HG03064 (cell line): Measurements from ENCODE around the gene LTBP2.
"Not testable (repeated sequence)": the region's sequence is repeated elsewhere in the genome, so short reads cannot be mapped to it uniquely, and the experiment has no call there.

Experiments
- ATAC-seq: cut with Tn5 transposase; IDR thresholded peaks from one replicate; pipeline ENCODE4 v1.9.1; 2021; ENCODE audit warnings: low read depth; ENCODE audit not compliant: unreplicated experiment

LTBP2 gene

DNA sequence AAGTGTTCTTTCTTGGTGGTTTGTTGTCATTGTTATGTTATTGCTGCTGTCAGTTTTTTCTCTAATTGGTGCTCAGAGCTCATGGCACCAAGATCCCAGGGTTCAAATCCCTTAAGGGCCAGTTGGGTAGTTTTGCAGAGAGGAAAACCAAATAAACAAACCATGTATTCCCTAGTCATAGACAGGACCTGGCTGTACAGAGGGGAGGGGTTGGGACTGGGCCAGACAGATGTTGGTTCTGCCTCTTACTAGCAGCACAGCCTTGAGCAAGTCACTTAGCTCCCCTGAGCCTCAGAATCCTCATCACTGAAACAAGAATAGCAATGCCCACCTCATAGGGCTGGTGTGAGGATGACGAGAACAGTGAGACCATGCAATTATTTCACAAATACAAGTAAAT lies 53.4 kb downstream of the LTBP2 start:
- ATAC-seq = no peak

DNA sequence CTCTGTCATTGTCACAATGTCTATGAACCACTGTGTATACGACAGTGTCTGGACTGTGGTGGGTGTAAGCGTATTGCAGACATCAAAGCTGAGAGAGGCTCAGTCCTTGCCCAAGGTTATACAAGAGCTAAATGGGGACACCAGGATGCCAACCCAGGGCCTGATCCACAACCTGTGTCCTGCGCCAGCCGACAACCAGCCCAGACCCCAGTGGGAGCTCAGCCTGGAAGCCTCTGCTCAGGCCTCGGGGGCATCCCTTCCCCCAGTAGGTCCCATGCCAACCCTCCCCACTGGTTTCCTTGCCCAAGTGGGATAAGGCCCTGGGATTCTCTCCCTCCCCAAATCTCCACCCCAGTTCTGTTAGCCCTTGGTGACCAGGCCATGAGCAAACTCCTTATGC lies 54.3 kb downstream of the LTBP2 start:
- ATAC-seq = no peak

DNA sequence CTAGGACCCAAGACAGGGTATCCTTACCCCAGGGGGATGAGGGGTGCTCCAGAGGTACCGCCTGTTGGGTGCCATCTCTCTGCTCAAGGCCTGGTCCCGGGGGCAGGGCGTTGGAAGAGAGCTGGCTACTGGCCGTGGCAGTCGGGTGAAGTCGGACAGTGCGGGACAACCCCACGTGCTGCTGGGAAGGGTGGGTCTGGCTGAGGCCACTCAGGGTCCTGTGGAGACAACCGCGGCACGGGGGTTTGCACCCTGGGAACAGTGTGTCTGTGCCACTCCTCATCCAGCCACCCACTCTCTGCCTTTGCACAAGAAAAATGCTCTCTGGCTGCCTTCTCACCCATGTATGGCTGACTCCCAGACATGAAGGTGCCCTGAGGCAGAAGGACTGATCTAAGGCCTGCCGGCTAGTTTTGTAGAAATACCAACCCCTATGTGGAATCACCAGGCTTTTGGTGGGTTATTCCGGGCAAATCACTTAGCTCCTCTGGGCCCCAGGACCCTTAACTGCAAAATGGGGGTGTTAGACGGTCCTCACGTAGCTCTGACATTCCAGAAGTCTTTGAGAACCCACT lies 56.5 kb downstream of the LTBP2 start:
- ATAC-seq = no peak

DNA sequence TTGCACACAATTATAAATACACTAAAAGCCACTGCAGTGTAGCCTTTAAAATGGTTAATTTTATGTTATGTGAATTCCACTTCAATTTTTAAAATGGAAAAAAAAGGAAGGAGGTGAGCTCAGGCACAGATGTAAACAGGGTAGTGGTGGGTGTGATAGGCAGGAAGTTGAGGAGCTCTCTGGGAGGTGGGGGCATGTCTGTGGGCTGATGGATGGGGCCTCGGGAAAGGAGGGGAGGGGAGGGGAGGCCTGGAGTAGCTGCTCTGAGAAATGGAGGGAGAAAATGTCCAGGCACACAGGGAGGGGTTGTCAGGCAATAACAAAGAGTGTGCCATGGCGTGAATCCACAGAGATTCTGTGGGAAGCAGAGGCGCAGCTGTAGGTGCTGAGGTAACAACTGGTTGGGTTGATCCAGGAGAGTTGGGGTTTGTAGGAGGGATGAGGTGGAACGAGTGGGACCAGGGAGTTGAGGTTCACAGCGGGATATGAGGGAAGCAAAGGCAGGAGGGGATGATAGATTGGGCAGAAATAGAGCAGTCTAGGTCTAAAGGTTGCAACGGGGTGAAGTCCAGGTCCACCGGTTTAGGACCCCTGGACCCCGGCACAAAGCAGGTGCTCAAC lies 57.2 kb downstream of the LTBP2 start:
- no peak for ATAC-seq

DNA sequence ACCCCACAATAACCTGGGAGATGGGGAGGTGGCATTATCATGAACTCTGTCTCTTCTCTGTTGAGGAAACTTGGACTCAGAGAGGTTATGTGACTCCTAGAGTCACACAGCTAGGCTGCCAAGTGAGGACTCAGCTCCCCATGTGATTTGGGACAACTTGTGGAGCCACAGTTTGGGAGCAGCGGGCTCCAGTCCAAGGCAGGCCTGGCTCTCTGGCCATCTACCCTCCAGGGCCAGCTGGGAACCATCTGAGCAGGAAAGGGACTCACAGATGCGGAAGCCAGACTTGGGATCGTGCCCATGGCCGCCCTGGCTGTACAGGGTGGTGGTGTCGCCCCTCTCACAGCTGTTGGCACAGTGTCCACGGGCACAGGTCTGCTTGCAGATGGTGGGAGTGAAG lies 59.4 kb downstream of the LTBP2 start:
- no peak for ATAC-seq

DNA sequence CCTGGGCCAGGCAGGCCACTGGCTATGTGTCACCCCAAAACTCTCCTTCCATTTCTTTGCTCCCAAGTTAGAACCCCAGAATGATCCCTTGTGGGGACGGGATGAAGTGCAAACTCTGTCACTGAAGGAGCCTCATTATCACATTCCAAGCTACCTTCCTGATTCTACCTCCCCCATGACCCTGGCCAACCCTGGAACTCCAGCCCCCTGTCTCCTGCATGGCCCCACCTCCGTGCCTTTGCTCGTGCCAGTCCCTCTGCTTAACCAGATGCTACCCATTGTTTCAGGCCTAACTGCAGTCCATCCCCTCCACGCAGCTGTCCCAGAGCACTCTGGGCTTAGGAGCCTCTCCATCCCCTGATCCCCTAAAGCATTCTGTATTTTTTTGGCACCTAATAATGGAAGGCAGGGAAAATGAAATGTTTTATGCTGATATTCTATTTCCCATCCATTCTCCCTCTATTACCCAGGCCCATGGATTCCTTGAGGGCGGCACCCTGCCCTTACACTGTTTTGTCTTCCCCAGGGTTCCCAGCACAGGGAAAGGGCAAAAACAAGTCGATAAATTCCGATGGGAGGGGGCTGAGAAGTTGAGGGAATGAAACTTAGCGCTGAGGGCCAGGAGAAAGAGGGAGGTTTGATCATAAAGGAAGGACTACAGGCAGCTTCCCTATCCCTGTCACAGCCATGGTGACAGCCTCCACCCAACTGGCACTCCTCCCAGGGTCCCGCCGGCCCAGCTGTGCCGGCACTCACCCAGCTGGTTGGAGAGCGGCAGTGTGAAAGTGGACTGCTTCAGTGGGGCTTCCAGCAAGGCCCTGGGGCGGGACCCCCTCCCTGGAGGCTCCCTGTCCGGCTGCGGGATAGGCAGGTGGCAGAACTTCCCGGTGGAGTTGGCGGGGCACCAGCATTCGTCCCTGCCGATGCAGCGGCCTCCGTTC lies 60.3 kb downstream of the LTBP2 start:
- no peak for ATAC-seq

DNA sequence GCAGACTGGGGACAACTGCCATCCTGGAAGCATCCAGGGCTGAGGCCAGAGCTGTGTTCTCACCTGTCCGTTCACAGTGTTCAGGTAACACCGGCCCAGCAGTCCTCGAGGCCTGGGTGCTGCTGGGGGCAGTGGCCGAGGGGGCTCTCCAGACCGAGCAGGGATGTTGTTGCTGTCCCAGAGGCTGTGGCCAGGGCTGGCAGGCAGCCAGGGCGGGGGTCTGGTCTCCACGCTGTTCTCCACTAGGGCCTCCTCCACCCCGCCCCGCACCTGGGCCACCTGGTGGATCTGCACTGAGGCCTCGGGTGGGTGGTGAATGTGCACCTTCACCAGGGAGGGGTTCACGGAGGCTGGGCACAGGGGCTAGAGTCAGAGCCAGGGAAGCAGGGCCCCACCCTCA lies 61.0 kb downstream of the LTBP2 start:
- ATAC-seq = no peak

DNA sequence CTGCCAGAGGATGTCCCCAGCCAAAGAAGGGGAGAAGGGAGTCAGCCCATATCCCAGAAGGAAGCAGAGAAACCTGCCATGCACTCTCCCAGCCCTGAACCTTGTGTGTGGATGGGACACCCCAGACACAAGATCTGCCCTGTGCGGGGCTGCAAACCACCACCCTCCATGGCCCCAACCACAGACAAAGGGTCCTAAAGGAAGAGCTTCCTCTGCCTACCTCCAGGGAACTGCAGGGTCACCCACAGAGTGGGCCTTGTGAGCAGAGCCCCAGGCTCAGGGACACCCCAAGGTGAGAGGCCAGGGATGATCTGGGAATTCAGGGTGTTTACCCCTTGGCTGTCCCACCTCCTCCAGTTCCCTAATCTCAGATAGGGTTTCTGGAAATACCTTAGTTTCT lies 62.0 kb downstream of the LTBP2 start:
- no peak for ATAC-seq

DNA sequence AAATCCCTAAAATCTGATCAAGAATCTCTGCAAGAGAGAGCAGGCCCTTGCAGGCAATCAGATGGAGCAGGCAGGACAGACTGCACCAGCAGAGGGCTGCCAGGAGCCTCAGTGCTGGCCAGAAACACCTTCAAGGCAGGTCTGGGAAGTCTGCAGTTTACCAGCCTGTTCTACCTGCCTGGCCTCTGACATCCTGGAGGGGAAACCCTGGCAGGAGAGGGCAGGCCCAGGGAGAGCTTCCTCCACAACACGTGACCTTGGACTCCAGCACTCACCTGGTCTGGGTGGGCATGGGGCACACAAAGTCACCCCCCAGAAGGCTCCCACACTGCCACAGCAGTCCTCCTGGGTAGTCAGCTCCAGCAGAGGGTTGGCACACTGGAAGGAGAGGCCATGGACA lies 62.4 kb downstream of the LTBP2 start:
- ATAC-seq = no peak

DNA sequence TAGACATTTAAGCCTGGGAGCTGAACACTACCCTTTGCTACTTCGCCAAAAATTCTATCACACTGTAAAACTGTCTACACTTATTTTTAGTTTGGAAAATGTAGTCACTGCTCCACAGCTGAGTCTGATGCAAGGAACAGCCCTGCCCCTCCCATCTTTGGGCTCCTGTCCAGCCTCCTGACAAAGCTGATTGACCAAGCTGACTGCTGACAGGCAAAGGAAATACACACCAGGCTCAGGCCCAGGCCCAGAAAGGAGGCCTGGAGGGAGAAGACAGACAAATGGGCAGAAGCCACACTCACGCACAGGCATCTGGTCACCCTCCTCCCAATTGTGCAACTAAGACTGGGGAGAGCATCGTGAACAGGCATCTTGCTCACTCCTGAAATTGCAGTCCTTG lies 63.2 kb downstream of the LTBP2 start:
- ATAC-seq = no peak

DNA sequence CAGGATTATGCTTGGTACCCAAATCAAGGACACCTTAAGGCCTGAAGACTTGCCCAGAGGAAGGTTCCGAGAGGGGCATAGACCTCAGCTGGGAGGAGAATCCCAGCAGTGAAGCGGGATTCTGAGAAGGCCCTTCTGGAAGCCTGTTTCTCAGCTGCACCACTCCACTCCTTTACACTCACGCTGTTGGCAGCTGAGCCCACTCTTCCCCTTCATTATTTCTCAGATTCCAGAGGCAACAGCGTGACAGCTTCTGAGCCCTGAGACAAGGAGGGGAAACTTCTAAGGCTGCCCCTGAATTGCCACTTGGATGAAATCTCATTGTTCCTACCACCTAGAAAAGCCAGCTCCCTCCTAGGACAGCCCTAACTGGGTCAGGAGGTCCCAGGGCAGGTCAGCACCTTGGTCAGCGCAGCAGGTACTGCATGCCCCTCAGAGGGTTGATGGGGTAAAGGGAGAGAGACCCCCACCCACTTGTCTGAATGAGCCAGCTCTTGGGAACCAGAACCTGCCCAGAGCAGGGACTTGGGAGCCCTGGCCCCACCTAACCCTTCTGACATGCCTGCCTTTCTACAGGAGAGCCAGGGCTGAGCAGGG lies 64.6 kb downstream of the LTBP2 start:
- no peak for ATAC-seq

DNA sequence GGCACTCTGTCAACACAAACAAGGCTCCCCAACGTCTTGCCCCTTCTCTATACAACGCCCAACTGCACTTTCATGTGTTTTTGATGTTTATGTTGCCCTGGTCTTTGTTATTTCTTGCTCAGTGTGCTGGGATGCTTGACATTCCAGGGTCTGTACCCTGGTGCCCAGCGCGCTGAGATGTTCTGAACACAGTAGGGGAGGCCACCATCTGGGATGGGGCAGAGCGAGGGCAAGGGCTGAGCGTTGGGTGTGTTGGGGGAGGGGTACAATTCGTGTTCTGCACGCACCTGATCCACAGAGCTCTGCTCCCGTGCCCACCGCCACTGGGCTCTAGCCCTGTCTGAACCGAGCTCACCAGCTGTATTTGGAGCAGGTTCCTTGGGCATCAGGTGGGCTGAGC lies 65.6 kb downstream of the LTBP2 start:
- ATAC-seq = no peak

DNA sequence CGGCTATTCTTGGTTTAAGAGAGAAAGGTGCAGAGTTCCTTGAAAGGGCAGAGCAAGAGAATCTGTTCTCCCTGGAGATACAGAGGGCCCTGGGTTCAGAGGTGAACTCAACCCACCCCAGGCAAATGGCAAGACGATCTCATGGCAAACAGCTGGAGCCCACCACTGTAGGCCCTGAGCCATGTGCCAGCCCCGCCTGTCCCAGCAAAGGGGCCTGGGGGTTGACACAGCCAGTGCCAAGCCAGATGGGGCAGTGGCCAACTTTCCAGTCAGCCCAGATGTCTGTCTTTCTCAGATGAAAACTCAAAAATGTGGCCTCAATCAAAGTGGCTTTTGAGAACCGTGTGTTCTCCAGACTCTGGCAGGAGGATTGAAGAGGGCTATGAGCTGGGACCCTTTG lies 66.7 kb downstream of the LTBP2 start:
- no peak for ATAC-seq

DNA sequence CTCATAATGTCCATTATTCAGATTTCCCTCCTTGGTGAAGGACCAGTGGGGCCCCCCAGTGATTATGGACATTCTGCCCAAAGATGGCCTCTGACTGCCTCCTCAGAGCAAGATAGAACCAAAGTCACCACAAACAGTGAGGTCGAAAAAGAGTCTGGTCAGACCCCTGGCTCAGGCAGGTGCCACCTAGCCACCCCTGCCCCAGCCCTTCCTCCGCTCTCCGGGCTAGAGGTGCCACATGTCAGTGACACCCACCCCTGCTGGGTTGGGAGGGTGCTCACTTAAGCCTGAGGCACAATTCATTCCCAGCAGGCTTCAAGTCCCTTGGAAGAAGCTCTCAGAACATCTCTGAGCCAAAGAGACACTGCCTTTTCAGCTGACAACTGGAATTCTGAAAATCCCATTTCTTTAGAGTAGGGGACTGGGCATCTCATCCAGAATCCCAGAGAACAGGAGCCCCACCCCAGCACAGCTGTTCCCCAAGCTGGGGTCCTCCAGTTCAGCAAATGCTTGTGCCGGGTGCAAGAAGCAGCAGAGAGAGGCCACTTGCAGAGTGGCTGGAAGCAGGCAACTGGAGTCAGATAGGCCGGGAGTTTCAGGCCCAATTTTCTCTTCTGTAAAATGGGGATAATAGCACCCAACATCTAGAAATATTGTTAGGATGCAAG lies 68.1 kb downstream of the LTBP2 start:
- no peak for ATAC-seq

DNA sequence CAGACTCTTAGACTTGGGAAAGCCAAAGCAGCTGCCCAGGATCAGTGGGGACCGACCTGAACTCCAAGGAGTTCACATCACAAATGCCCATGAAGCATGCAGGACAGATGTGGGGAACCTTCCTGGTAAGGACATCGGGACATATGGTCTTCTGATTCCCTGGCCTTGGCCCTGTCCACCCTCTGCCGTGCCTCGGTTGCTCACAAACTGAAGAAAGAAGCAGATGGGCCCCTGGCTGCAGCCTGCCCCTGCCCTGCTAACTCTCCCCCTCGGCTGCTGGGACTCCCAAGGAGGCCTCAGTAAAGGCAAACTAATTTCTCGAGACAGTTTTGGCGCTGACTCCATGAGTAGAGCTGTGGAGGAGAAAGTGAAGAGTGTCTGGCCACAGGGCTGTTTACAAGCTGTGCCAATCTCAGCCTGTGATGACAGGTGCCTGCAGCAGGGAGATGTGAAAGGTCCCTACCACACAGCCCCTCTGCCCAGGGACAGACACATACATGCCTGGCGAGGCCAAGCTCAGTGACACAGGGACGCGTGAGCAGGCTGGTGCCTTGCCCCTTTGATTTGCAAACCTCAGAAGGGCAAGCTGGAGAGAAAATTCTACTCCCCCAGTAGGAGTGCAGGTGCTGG lies 69.9 kb downstream of the LTBP2 start:
- no peak for ATAC-seq

DNA sequence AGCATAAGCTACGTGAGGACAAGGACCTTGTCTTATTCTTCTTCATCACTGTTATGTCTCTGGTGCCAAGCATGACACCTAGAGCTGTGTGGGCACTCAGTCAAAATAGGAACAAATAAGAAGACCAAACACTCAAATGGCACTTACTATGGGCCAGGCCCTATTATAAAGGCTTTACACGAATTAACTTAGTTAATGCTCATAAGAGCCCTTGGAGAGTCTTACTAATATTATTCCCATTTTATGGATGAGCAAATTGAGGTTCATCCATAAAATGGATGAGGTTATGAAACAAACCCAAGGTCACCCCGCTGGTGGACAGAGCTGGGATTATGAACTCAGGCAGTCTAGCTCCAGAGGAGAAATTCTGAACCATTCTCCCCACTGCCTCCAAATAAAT lies 70.8 kb downstream of the LTBP2 start:
- no peak for ATAC-seq

DNA sequence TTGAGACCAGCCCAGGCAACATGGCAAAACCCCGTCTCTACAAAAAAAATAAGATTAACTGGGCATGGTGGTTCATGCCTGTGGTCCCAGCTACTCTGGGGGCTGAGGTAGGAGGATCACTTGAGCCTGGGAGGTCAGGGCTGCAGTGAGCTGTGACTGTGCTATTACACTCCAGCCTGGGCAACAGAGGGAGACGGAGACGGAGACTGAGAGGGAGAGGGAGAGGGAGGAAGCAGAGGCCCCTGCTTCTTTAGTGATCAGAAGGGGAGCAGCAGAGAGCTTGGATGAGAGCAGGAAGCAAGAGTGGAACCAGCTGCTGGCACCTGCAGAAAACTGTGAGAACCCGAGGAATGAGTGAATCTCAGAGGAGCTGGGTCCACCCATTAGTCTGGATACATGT lies 72.5 kb downstream of the LTBP2 start:
- ATAC-seq = no peak

DNA sequence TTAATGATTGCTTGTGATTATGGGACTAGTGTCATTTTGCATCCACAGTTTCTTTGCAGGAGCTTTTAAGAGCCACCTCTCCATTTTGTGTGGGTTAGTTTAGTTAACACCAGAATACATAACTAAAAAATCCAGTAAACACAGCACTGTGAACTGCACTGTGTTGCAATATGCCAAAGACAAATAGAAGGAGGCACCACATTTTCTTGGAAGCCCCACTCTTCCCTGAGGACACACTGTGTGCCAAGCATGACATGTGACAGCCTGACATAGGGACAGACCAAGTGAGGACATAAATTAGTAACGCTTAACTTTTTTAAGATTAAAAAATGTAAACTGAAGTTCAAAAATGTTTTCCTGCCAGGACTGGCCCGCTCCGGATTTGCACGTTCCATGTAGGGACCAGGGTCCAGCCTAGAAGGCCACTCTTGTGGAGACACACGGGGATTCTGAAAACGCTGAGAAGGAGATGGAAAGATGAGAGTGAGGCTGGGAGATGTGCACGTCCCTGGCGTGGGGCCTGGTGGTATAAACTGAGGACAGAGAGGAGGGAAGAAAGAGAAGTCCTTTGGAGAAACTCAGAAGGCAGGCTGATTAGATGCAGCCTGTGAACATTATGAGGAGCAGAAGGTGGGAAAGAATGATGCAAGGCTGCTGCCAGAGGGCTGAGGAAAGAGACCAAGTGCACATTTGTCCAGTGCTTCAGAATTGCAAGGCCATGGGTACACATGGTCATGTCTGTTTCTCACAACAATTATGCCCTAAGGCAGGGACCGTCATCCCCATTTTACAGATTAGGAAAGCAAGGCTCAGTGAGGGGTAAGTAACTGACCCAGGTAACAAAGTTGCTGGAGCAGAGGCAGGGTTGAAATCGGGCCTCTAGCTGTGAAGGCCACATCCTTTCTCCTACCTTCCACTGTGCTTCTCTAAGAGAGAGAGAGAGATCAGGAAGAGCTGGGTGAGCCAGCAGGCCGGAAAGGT lies 73.3 kb downstream of the LTBP2 start:
- ATAC-seq = no peak

DNA sequence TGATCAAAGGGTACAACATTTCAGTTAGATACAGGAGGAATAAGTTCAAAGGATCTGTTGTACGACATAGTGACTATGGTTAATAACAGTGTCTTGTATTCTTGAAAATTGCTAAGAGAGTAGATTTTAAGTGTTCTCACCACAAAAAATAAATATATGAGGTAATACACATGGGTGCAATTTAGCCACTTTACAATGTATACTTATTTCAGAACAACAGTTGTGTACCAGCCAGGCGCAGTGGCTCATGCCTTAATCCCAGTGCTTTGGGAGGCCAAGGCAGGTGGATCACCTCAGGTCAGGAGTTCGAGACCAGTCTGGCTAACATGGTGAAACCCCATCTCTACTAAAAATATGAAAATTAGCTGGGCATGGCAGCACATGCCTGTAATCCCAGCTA lies 75.7 kb downstream of the LTBP2 start:
- not testable (repeated sequence) for ATAC-seq
